Measurements from ENCODE around the gene MED14. TPM values are rescaled to one million over a fixed set of nuclear protein-coding genes. Genes with fewer than 3 reads are reported as not detected.
"Not testable (repeated sequence)": the region's sequence is repeated elsewhere in the genome, so short reads cannot be mapped to it uniquely, and the experiment has no call there.

MED14 gene
- total RNA-seq, 1 donor from 2014 or later = 35.2 TPM

- no peak for ATAC-seq
Measured at GRCh38 chrX:40746521-40746920, 11.2 kb upstream of the MED14 start.

GRCh38 chrX:40736170-40736505 is 796 bp upstream of the MED14 start:
- intact Hi-C loops (cut with DNase I) = no loop called here
- Histone ChIP-seq H3K4me1 (no peaks in the 10 kb centered on the region), H3K36me3 (no peaks in the 10 kb centered on the region), H3K9me3 (no peaks in the 10 kb centered on the region), H3K27me3 (no peaks in the 10 kb centered on the region), H3K27ac (peak overlapping the region; percentile 95), H3K4me3 (peak overlapping the region; percentile 60)
- no peak for TF ChIP-seq CTCF (IDR thresholded peaks at IDR 0.05)
- ATAC-seq = no peak
- no peak for DNase-seq

More at GRCh38 chrX:40746521-40746920, 11.2 kb upstream of the MED14 start:
- no peaks in the 10 kb centered on the region for H3K9me3 ChIP-seq
- DNase-seq = no peak
- intact Hi-C loops (cut with DNase I) = no loop called here
- no peaks in the 10 kb centered on the region for H3K27me3 ChIP-seq
- TF ChIP-seq CTCF (IDR thresholded peaks at IDR 0.05) = no peak
- no peaks in the 10 kb centered on the region for H3K36me3 ChIP-seq
- no peak overlapping the region for H3K4me3 ChIP-seq
- H3K27ac ChIP-seq = no peak overlapping the region
- H3K4me1 ChIP-seq = no peaks in the 10 kb centered on the region

- peaks cover under 1% of the 10 kb centered on the region for H3K4me1 ChIP-seq
- no peaks in the 10 kb centered on the region for H3K9me3 ChIP-seq
- intact Hi-C loops (cut with DNase I) = no loop called here
- H3K4me3 ChIP-seq = peak overlapping the region; percentile 60
- no peaks in the 10 kb centered on the region for H3K27me3 ChIP-seq
- no peak for TF ChIP-seq CTCF (IDR thresholded peaks at IDR 0.05)
- H3K36me3 ChIP-seq = no peaks in the 10 kb centered on the region
- peak; percentile 67 for DNase-seq
- H3K27ac ChIP-seq = peak overlapping the region; percentile 95
- peak; percentile 25 for ATAC-seq
Measured at GRCh38 chrX:40734971-40735324, 394 bp downstream of the MED14 start.

- DNase-seq (no peak), ATAC-seq (no peak)
- no peaks in the 10 kb centered on the region for H3K27me3 ChIP-seq
- no peaks in the 10 kb centered on the region for H3K9me3 ChIP-seq
- H3K27ac ChIP-seq = no peak overlapping the region
- intact Hi-C loops (cut with DNase I) = no loop called here
- H3K4me1 ChIP-seq = peaks cover 7% of the 10 kb centered on the region
- H3K36me3 ChIP-seq = no peaks in the 10 kb centered on the region
- peak overlapping the region; percentile 60 for H3K4me3 ChIP-seq
- TF ChIP-seq CTCF (IDR thresholded peaks at IDR 0.05) = no peak
Measured at GRCh38 chrX:40733706-40734105, 1.6 kb downstream of the MED14 start.

GRCh38 chrX:40732499-40732898 is 2.8 kb downstream of the MED14 start:
- ATAC-seq; H3K4me1 ChIP-seq; H3K9me3 ChIP-seq; DNase-seq; H3K4me3 ChIP-seq; intact Hi-C loops (cut with DNase I); H3K27ac ChIP-seq; H3K36me3 ChIP-seq; H3K27me3 ChIP-seq: not testable (repeated sequence)

- no peak overlapping the region for H3K4me3 ChIP-seq
- no peak overlapping the region for H3K27ac ChIP-seq
- DNase-seq (no peak), ATAC-seq (peak; percentile 57)
- no peaks in the 10 kb centered on the region for H3K27me3 ChIP-seq
- H3K4me1 ChIP-seq = peaks cover 7% of the 10 kb centered on the region
- no peaks in the 10 kb centered on the region for H3K9me3 ChIP-seq
- no peak for TF ChIP-seq CTCF (IDR thresholded peaks at IDR 0.05)
- intact Hi-C loops (cut with DNase I) = no loop called here
- H3K36me3 ChIP-seq = no peaks in the 10 kb centered on the region
Measured at GRCh38 chrX:40729598-40730584, 5.5 kb downstream of the MED14 start.

Data from upper lobe of right lung (tissue), 1 donor.